Measurements from ENCODE around the gene HOXD4.
A peak's percentile ranks its signal among the peaks of the same experiment; 100 is the strongest.

HOXD4 gene

GRCh38 chr2:176151442-176152287 lies at the start of gene HOXD4:
Gene HOXD4 (plus strand): TSS chr2:176151550. CDS start chr2:176151634, 84 bp downstream.
- no peak for DNase-seq

- no peak for DNase-seq
These were observed 49.5 kb upstream of the HOXD4 start for GRCh38 chr2:176101842-176102241.

- no peak for DNase-seq
These were observed 49.0 kb upstream of the HOXD4 start for GRCh38 chr2:176102309-176102866.

DNA sequence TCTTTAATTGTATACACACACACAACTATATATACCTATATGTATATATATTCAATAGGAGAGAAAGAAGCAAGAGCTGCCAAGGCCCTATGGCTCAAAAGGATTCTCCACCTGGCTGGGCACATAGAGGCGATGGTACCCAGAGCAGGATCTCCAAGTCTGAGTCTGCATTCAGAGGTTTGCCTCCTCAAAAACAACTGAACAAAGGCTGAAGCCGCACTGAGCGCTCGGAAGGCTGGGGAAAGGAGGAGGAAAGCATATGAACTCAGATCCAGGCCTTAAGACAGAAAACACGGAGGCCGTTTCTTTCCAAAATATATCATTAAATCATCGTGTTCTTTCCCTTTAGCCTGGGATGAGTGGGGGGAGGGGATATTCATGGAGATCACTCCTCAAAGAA lies 48.2 kb upstream of the HOXD4 start:
- DNase-seq: no peak

DNA sequence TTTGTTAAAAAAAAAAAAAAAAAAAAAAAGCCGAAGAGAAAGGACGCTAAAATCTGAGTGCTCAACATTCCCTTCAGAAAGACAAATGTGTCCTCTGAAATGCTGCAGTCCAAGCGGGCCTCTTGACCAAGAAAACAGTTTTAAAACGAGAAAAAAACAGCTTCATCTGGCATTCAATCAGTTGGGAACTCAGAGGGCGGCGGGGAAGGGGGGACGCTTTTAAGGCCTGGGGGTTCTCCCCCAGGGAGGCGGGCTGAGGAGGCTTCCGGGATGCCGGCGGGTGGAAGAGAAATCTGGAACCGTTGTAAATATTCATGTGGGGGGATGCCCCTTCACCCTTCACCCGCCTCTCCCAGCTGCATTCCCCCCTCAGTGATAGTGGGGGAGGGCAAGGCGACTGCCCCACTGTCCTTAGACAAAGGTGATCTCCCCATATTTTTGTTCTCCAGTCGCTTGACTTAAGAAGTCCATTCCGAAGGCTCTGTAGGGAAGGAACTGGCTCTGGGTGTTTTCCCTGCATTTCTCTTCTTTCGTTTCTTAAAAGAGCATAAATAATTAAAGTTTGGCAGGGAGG lies 47.5 kb upstream of the HOXD4 start:
- no peak for DNase-seq

DNA sequence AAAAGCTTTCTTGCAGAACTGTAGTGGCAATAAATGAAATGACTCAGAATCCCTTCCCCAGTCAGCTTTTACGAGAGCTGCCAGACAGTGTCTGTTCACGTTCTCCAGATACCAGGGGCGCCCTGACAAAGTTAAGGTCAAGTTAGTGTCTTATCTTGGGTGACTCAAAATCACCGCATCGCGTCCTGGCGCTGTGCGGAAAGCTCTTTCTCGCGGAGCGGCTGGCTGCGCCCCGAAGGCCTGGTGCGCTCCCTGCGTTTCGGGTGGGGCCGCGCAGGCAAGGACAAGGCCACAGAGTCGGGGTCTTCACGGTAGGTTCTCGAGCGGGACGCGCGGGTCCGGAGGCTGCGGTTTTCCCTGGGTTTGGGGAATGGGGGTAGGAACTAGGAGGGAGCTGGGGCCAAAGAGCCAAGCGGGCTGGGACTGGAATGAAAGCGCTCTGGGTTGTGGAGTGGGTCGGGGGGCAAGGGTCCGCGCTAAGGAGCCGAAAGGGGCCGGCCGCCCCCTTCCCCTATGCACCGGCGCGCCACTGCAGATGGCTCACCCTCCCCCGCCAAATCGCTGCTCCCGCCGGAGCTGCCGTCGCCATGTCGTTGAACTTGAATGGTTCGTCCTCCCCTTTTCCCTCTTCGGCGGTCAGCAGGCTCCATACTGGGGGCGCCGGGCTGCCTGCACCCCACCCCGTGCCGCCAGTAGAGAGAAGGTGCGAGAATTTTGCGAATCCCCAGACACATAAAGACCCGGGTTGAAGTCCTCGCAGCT lies 46.9 kb upstream of the HOXD4 start:
- DNase-seq: no peak

DNA sequence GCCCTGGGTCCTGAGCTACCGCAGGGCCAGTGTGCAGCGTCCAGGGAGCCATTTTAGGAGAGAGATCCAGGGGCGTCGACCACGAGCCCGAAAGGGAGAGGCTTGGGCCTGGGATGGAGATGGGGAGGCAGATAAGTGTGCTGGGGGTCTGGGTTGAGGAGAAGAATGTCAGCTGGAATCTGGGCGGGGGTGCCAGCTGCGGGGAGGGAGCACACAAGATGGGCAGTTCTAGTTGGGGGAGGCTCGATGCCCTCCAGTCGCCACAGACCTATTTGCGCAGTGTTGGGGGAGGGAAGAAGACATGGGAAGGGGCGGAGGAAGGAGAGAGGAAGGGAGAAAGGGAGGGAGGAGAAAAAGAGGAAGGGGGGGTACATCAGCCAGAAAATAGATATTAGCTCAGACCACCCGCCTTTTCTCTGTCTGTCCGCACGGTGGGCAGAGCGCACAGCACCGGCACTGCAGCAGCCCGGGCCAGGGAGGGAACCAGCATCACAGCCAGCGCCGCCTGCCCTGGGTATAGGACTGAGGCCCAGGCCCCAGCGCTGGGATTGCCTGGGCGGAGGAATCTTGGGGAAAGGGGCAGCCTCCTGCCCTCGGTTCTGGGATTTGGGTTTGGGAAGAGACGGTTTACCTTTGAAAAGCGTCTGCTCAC lies 46.1 kb upstream of the HOXD4 start:
- no peak for DNase-seq

GRCh38 chr2:176105730-176106580 lies 45.4 kb upstream of the HOXD4 start:
- no peak for DNase-seq

- DNase-seq: no peak
These were observed 44.5 kb upstream of the HOXD4 start, which contains the start of gene HOXD11 for GRCh38 chr2:176106581-176107539. Gene HOXD11 (plus strand): TSS chr2:176107280. CDS start chr2:176107356, 76 bp downstream.

DNA sequence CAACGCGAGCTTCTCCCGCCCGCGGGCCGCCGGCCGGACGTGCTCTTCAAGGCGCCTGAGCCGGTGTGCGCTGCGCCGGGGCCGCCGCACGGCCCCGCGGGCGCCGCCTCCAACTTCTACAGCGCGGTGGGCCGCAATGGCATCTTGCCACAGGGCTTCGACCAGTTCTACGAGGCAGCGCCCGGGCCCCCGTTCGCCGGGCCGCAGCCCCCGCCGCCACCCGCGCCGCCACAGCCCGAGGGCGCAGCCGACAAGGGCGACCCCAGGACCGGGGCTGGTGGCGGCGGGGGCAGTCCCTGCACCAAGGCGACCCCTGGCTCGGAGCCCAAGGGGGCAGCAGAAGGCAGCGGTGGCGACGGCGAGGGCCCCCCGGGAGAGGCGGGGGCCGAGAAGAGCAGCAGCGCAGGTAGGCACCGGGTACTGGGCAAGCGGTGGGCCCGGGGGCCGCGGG lies 43.6 kb upstream of the HOXD4 start:
- DNase-seq: no peak

DNA sequence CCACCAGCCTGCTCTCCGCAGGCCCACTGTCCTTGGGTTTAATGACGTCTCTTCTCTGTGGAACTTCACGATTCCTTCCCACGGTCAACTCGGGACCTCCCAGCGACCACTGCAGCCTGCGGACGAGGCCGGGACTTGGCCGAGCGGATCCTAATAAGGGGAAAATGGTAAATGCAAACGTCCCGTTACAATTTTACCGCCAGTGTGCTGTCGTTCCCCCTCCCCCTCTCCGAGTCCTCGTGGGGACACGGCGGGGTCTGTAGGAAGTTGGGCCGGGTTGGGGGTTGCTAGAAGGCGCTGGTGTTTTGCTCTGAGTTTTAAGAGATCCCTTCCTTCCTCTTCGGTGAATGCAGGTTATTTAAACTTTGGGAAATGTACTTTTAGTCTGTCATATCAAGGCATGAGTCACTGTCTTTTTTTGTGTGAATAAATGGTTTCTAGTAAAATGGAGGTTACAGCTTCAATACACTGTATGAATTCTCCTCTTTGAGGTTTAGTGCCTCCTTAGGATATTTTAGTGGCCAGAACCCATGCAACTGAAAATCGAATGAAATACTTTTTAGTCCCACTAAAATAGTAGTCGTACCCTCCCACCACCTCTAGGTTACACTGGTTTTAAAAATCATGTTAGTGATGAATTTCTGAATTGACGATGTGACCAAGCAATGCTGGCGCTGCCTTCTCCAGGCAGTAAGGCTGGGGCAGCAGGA lies 42.0 kb upstream of the HOXD4 start:
- no peak for DNase-seq

DNA sequence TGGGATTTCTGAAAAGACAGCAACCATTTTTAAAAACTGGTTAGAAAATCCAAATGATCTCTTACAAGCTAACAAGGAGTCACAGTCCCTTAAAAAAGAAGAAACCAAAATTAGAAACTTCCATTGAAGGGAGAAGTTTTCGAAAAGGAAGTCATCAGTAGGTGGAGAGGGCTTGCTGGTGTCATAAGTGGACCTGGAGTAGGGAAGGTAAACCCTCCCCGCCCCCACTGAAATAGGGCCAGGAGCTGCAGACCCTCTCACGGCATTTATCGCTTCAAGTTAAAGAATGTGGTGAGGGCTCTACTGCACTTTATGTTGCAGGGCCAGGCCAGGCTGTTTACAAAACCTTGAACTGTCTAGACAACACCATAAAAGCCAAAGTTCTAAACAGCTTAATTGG lies 41.4 kb upstream of the HOXD4 start:
- no peak for DNase-seq

- DNase-seq: no peak
These were observed 40.7 kb upstream of the HOXD4 start for GRCh38 chr2:176110415-176111308.

DNA sequence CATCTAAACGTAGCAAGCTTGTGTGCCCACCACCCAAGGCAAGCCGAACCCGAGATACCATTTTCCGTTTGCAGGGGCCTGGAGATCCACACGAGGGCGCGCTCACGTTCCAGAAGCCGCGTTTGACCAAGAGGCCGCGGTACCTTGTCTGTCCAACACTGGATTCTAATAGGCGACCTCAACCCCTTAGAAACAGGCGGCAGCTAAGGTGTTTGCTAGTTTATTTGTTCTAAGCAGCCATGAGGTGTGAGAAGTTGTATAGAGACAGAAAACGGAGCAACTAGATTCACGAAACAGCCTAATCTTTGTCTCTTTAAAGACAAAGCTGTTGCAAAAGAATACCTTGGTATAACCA lies 40.1 kb upstream of the HOXD4 start:
- DNase-seq: peak; percentile 19

GRCh38 chr2:176111846-176112374 lies 39.4 kb upstream of the HOXD4 start:
- no peak for DNase-seq

GRCh38 chr2:176112375-176113302 lies 38.7 kb upstream of the HOXD4 start:
- DNase-seq: no peak

Data from NK-92 treated with Interleukin-12 subunit alpha and Interleukin-12 subunit beta, amount 100 ng/mL, for 24 hours (cell line).